Duodenal mucosa (tissue), 2 donors: ENCODE data around the gene COL11A2.
A peak's percentile ranks its signal among the peaks of the same experiment; 100 is the strongest.

ENCODE experiments used
- H3K27ac ChIP-seq: one replicate; pipeline ENCODE4 v1.7.0; 2013; ENCODE audit warnings: low read depth, low read length
- H3K27me3 ChIP-seq, 2 donors: one replicate each; pipeline ENCODE4 v1.7.0; 2013; ENCODE audit warnings: low read length in 2 of 2, control low read depth in 1 of 2; ENCODE audit not compliant: insufficient read depth in 2 of 2, control insufficient read depth in 1 of 2
- H3K36me3 ChIP-seq, 2 donors: one replicate each; pipeline ENCODE4 v1.7.0; 2013; ENCODE audit warnings: low read length in 2 of 2, control low read depth in 1 of 2; ENCODE audit not compliant: insufficient read depth in 2 of 2, control insufficient read depth in 1 of 2
- H3K4me1 ChIP-seq, 2 donors: one replicate each; pipeline ENCODE4 v1.7.0; 2013; ENCODE audit warnings: low read length in 2 of 2, control low read depth in 1 of 2; ENCODE audit not compliant: insufficient read depth in 2 of 2, control insufficient read depth in 1 of 2
- H3K4me3 ChIP-seq, 2 donors: one replicate each; pipeline ENCODE4 v1.7.0; 2013; ENCODE audit warnings: low read length in 2 of 2, low read depth in 1 of 2
- H3K9ac ChIP-seq, 2 donors: one replicate each; pipeline ENCODE4 v1.7.0; 2013; ENCODE audit warnings: low read length in 2 of 2, low read depth in 1 of 2
- H3K9me3 ChIP-seq, 2 donors: one replicate each; pipeline ENCODE4 v1.7.0; 2013; ENCODE audit warnings: low read length in 2 of 2, control low read depth in 1 of 2; ENCODE audit not compliant: control insufficient read depth in 1 of 2

COL11A2 gene

DNA sequence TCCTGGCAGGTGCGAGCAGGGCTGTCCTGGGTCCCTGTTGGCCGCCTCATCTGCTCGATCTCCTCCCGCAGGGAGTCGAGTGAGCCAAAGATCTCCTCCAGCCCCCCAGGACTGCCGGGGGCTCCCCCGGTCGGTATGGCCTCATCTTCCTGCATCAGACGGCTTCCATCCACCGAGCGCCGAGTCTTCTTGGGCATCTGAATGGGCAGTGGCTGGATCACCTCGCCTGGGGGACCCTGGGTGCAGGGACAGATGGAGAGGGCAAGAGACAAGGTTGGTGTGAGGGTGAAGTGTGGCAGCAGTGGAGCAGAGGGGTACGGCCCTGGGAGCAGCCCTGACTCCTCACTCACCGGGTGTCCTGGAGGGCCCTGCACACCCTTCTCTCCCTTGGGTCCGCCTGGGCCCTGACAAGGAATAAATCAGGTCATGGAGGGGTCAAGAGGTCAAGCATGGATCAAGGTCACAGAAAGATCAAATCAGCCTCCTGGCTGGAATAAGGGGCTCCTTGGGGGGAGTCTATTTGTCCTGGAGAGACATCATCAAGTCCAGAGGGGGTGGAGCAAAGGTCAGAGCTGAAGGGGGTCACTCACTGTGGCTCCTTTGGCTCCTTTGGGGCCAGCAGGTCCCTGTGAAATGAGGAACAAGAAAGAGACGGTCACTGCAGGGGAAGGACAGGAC lies 26.5 kb downstream of the COL11A2 start:
- Histone ChIP-seq H3K9ac (no peak overlapping the region), H3K27ac (no peak overlapping the region), H3K9me3 (no peaks in the 10 kb centered on the region), H3K36me3 (no peaks in the 10 kb centered on the region), H3K4me3 (no peak overlapping the region), H3K4me1 (peaks cover 7 to 15% of the 10 kb centered on the region in 2 donors), H3K27me3 (no peaks in the 10 kb centered on the region)

GRCh38 chr6:33164665-33165373 lies 27.4 kb downstream of the COL11A2 start:
- Histone ChIP-seq H3K4me1 (peaks cover 7 to 16% of the 10 kb centered on the region in 2 donors), H3K9me3 (no peaks in the 10 kb centered on the region), H3K9ac (no peak overlapping the region), H3K36me3 (no peaks in the 10 kb centered on the region), H3K4me3 (no peak overlapping the region), H3K27me3 (no peaks in the 10 kb centered on the region), H3K27ac (no peak overlapping the region)

DNA sequence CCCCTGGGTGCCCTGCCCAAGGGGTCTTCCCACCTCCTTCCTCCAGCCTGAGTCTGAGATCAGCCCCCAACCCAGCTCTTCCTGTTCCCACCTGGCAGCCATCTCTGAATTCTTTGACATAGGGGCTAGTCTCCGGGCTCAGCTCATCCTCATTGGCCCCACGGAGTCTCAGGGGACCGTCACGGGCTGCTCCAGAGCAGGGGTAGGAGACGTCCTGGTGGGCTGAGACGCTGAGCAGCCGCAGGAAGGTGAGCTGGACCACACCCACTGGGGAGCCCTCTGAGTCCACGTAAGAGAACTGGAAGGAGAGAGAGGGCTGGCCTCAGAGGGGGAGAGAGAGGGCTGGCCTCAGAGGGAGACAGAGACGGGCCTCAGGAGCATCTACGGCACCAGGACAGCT lies 28.1 kb downstream of the COL11A2 start:
- Histone ChIP-seq H3K27me3 (no peaks in the 10 kb centered on the region), H3K36me3 (no peaks in the 10 kb centered on the region)

DNA sequence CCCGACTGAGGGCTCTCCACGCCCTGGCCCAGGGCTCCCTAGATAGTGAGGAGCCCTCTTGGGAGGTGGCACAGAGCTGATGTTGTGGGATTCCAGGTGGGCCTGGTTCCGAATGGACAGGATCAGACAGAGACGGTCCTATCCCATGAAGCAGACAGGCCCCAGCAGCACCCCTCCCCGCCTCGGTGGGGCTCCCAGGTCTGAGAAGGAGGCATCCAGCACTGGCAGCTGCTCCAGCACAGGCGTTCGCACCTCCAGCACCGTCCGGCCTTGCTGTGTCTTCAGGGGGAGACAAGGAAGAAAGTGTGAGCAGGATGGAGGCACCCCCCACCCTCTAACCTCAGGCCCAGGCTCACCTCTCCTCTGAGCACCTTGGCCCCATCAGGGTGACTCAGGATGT lies 28.7 kb downstream of the COL11A2 start:
- Histone ChIP-seq H3K36me3 (no peaks in the 10 kb centered on the region), H3K27me3 (no peaks in the 10 kb centered on the region), H3K9ac (no peak overlapping the region), H3K4me1 (peaks cover 7 to 16% of the 10 kb centered on the region in 2 donors), H3K27ac (no peak overlapping the region), H3K9me3 (no peaks in the 10 kb centered on the region), H3K4me3 (no peak overlapping the region)

More for the DNA sequence above, 28.1 kb downstream of the COL11A2 start:
- Histone ChIP-seq H3K9ac (no peak overlapping the region), H3K4me3 (no peak overlapping the region), H3K4me1 (peaks cover 7 to 16% of the 10 kb centered on the region in 2 donors), H3K27ac (no peak overlapping the region), H3K9me3 (no peaks in the 10 kb centered on the region)

DNA sequence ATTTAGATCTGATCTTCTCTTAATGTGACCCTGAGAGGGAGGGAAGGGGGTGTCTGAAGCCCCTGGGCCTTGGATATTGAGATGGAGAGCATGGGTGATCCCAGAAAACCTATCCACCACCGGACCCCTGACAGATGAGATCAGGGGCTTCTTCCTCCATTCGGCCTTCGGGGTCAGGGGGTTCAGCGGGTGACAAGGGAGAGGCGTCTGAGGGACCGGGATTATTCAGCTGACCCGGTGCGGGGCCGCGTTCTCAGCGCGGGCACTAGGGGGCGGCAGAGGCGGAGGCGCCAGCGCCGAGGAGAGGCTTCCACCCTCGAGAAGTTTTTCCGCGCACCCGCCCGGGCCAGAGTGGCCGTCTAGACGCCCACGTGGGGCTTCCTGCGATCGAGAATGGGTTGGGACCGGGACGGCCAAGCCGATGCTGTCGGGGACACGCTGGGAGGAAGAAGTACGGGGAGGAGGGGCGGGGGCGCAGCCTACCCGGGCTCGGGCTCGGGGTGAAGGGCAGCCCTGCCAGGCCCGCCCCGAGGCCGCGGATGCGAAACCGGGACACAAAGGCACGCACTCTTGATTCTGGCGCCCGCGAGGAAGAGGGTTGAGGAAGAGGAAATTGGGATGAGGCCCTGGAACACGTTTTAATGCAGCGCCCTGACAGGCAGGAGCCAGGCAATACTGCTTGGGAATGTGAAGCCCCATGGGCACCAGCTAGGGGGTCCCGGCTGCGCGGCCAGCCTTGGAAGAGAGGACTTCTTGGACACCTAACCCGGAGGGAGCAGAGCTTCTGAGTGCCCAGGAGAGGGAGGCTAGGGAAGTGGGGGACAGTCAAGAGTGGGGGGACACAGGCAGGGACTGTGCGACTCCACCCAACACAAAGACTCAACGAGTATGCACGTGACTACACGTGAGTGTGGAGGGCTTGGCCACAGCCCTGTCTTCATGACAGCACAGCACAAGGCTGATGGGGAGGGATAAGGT lies 30.6 kb downstream of the COL11A2 start:
- no peaks in the 10 kb centered on the region for H3K9me3 ChIP-seq
- H3K27ac ChIP-seq: no peak overlapping the region
- peak overlapping the region; percentile 55 to 66 for H3K4me3 ChIP-seq
- peaks cover 7 to 16% of the 10 kb centered on the region in 2 donors for H3K4me1 ChIP-seq
- H3K36me3 ChIP-seq: no peaks in the 10 kb centered on the region
- H3K27me3 ChIP-seq: no peaks in the 10 kb centered on the region
- peak overlapping the region; percentile 3 to 34 for H3K9ac ChIP-seq

- H3K9ac ChIP-seq: no peak overlapping the region
- no peaks in the 10 kb centered on the region for H3K36me3 ChIP-seq
- H3K4me1 ChIP-seq: peaks cover 7 to 16% of the 10 kb centered on the region in 2 donors
- no peaks in the 10 kb centered on the region for H3K27me3 ChIP-seq
- no peak overlapping the region for H3K27ac ChIP-seq
- peak overlapping the region in 1 of 2 donors; percentile 0 for H3K4me3 ChIP-seq
- no peaks in the 10 kb centered on the region for H3K9me3 ChIP-seq
Observed at GRCh38 chr6:33160728-33161344, 31.4 kb downstream of the COL11A2 start.

- H3K36me3 ChIP-seq: no peaks in the 10 kb centered on the region
- H3K4me1 ChIP-seq: peaks cover 7 to 16% of the 10 kb centered on the region in 2 donors
- no peak overlapping the region for H3K27ac ChIP-seq
- H3K27me3 ChIP-seq: no peaks in the 10 kb centered on the region
- no peak overlapping the region for H3K4me3 ChIP-seq
- no peak overlapping the region for H3K9ac ChIP-seq
- H3K9me3 ChIP-seq: no peaks in the 10 kb centered on the region
Observed at GRCh38 chr6:33160096-33160495, 32.2 kb downstream of the COL11A2 start.

DNA sequence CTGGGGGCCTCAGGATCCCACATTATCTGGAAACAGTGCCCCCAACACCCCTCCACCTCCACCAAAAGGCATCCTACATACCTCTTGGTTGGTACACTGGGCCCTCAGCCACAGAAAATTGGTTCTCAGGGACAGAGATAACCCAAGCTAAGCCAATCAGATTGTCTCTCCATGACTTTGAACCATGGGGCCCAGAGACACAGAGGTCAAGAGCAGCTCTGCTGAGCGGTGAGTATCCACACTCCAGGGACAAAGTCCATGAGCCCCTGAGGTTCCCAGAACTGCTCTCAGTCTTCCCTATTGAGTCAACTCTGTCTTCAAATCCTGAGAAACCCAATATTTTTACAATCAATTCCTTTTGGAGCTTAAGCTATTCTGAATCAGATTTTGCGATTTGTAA lies 35.3 kb downstream of the COL11A2 start:
- H3K27ac ChIP-seq: no peak overlapping the region
- H3K27me3 ChIP-seq: peaks cover 0 to 2% of the 10 kb centered on the region in 2 donors
- no peaks in the 10 kb centered on the region for H3K9me3 ChIP-seq
- H3K4me3 ChIP-seq: no peak overlapping the region
- peaks cover 3 to 12% of the 10 kb centered on the region in 2 donors for H3K4me1 ChIP-seq
- H3K36me3 ChIP-seq: no peaks in the 10 kb centered on the region
- no peak overlapping the region for H3K9ac ChIP-seq

DNA sequence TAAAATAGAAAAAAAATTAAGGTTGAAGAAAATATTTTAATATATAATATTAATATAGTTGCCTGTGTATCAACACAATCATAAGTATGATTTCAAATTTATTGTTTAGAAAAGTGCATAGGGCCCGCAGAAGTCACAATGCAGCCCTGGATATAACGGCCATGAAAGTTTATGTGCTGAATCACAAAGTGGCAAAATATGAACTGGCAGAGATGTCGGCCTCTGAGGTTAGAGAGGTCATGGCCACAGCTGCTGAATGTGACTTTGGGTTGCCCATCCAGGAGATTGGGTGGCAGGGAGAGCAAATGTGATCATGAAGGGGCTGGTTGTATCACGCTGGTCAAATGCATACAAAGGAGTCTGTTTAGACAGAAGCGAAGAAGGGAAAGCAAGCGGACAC lies 35.7 kb downstream of the COL11A2 start:
- H3K27me3 ChIP-seq: peaks cover 0 to 2% of the 10 kb centered on the region in 2 donors
- H3K9ac ChIP-seq: no peak overlapping the region
- H3K4me3 ChIP-seq: no peak overlapping the region
- H3K27ac ChIP-seq: no peak overlapping the region
- peaks cover 0 to 8% of the 10 kb centered on the region in 2 donors for H3K4me1 ChIP-seq
- H3K36me3 ChIP-seq: no peaks in the 10 kb centered on the region
- H3K9me3 ChIP-seq: peaks cover 1 to 3% of the 10 kb centered on the region in 2 donors
